ENCODE data around the gene TMEM132E. TPM values are rescaled to one million over a fixed set of nuclear protein-coding genes. Genes with fewer than 3 reads are reported as not detected.

TMEM132E gene
- total and polyA plus RNA-seq, 2 donors from 2014 or later = 1.1 to 4.3 TPM

DNA sequence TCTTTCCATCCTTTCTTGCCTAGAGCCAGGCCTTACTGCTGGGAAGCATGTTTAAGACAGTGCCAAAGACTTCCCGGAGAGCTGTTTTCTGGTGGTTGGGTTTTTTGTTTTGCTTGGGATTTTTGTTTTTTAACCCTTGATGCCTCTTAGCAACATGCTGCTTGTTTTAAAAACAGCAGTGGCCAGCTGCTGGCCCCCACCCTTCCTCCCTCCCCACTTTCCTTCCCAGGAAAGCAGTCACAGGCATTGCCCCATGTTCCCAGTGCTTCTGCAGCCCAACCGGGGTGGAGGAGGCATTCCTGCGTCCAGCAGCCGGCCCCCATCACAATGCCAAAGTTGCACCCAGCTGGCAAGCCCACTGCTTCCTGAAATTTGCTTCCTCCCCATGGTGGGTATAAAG lies 12.6 kb downstream of the TMEM132E start:
- Histone ChIP-seq H3K36me3 (ENCODE audit: control insufficient read depth in 2 of 3, insufficient read depth in 3 of 3, low read length in 3 of 3) (no peaks in the 10 kb centered on the region), H3K9ac (ENCODE audit: low read length in 3 of 3) (no peak overlapping the region), H3K27ac (ENCODE audit: low read depth in 2 of 2, low read length in 2 of 2) (no peak overlapping the region), H3K4me3 (ENCODE audit: low read length in 3 of 3) (no peak overlapping the region), H3K9me3 (ENCODE audit: control insufficient read depth in 2 of 3, insufficient read depth in 1 of 3, low read length in 3 of 3) (no peaks in the 10 kb centered on the region), H3K27me3 (ENCODE audit: control insufficient read depth, insufficient read depth, low read length) (no peaks in the 10 kb centered on the region), H3K4me1 (ENCODE audit: control insufficient read depth in 2 of 3, insufficient read depth in 2 of 3, low read depth in 1 of 3, low read length in 3 of 3) (peaks cover 0 to 8% (median 4%) of the 10 kb centered on the region in 3 donors)
- DNase-seq = peak in 1 of 5 donors; percentile 60
- no peak for FAIRE-seq
- TF ChIP-seq, protein P1, sequence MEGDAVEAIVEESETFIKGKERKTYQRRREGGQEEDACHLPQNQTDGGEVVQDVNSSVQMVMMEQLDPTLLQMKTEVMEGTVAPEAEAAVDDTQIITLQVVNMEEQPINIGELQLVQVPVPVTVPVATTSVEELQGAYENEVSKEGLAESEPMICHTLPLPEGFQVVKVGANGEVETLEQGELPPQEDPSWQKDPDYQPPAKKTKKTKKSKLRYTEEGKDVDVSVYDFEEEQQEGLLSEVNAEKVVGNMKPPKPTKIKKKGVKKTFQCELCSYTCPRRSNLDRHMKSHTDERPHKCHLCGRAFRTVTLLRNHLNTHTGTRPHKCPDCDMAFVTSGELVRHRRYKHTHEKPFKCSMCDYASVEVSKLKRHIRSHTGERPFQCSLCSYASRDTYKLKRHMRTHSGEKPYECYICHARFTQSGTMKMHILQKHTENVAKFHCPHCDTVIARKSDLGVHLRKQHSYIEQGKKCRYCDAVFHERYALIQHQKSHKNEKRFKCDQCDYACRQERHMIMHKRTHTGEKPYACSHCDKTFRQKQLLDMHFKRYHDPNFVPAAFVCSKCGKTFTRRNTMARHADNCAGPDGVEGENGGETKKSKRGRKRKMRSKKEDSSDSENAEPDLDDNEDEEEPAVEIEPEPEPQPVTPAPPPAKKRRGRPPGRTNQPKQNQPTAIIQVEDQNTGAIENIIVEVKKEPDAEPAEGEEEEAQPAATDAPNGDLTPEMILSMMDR (IDR thresholded peaks at IDR 0.05; ENCODE audit: borderline replicate concordance, extremely low read depth, insufficient read depth) = no peak
- intact Hi-C loops (cut with DNase I) = loop anchor here (5.0 kb wide), 1 partner anchor 50 kb away; no protein-coding TSS in a partner anchor

- no peak overlapping the region for H3K27ac ChIP-seq (ENCODE audit: low read depth in 2 of 2, low read length in 2 of 2)
- TF ChIP-seq, protein P1 (IDR thresholded peaks at IDR 0.05; ENCODE audit: borderline replicate concordance, extremely low read depth, insufficient read depth) = no peak
- H3K9ac ChIP-seq (ENCODE audit: low read length in 3 of 3) = no peak overlapping the region
- H3K27me3 ChIP-seq (ENCODE audit: control insufficient read depth, insufficient read depth, low read length) = no peaks in the 10 kb centered on the region
- H3K9me3 ChIP-seq (ENCODE audit: control insufficient read depth in 2 of 3, insufficient read depth in 1 of 3, low read length in 3 of 3) = no peaks in the 10 kb centered on the region
- FAIRE-seq = no peak
- H3K4me3 ChIP-seq (ENCODE audit: low read length in 3 of 3) = no peak overlapping the region
- intact Hi-C loops (cut with DNase I) = no loop called here
- no peak for DNase-seq
- no peaks in the 10 kb centered on the region for H3K36me3 ChIP-seq (ENCODE audit: control insufficient read depth in 2 of 3, insufficient read depth in 3 of 3, low read length in 3 of 3)
- H3K4me1 ChIP-seq (ENCODE audit: control insufficient read depth in 2 of 3, insufficient read depth in 2 of 3, low read depth in 1 of 3, low read length in 3 of 3) = peaks cover 0 to 4% (median 0%) of the 10 kb centered on the region in 3 donors
These were observed 17.5 kb downstream of the TMEM132E start for GRCh38 chr17:34596920-34597319.

DNA sequence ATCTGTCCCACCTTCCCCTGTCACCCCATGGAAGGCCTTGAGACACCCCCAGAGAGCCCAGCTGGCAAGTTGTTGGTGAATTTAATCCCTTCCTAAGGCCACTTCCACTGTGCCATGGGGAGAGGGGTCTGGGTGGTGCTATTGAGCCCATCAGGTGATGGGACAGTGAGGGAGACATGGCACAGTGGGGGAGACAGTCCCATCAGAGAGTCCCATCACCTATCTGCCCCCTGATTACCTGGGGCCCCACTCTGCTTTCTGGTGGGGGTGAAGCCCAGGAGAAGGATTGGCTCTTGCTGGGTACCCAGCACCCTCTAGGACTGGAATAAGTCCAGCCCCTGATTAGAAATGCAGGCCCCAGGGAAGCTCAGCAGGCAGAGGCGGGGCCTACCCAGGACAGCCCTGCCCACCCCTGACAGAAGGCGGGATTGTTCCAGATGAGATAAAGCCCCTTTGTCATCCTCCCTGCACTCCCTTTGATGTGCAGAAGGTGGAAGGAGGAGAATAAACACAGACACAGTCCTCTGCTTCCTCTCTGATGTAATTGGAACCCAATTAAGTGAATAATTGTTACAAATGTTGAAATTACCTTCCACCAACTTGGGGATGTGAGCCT lies 18.9 kb downstream of the TMEM132E start:
- Histone ChIP-seq H3K4me3 (ENCODE audit: low read length in 3 of 3) (no peak overlapping the region), H3K27me3 (ENCODE audit: control insufficient read depth, insufficient read depth, low read length) (no peaks in the 10 kb centered on the region), H3K9me3 (ENCODE audit: control insufficient read depth in 2 of 3, insufficient read depth in 1 of 3, low read length in 3 of 3) (no peaks in the 10 kb centered on the region), H3K4me1 (ENCODE audit: control insufficient read depth in 2 of 3, insufficient read depth in 2 of 3, low read depth in 1 of 3, low read length in 3 of 3) (peaks cover 0 to 4% (median 0%) of the 10 kb centered on the region in 3 donors), H3K36me3 (ENCODE audit: control insufficient read depth in 2 of 3, insufficient read depth in 3 of 3, low read length in 3 of 3) (no peaks in the 10 kb centered on the region), H3K27ac (ENCODE audit: low read depth in 2 of 2, low read length in 2 of 2) (no peak overlapping the region), H3K9ac (ENCODE audit: low read length in 3 of 3) (no peak overlapping the region)
- FAIRE-seq (no peak), DNase-seq (peak in 4 of 5 donors; percentile 39 to 76 (median 55))
- intact Hi-C loops (cut with DNase I) = no loop called here
- TF ChIP-seq, protein P1 (IDR thresholded peaks at IDR 0.05; ENCODE audit: borderline replicate concordance, extremely low read depth, insufficient read depth) = no peak

Data from kidney (tissue), 14 donors.